Keratinocyte (primary cell): Measurements from ENCODE around the gene CLDN24.

Experiments
- CTCF ChIP-seq, 3 experiments: IDR thresholded peaks in 1 of 3; conservative IDR thresholded peaks in 1 of 3; optimal IDR thresholded peaks in 1 of 3; 2 replicates in 2 of 3; 3 replicates in 1 of 3; pipeline versions ENCODE3 to v1.5.1; 2011; ENCODE audit warnings: low read length in 3 of 3, mild to moderate bottlenecking in 3 of 3, moderate library complexity in 2 of 3, control low read depth in 1 of 3, inconsistent platforms in 1 of 3; ENCODE audit not compliant: insufficient read depth in 2 of 3; ENCODE audit errors: extremely low read depth in 1 of 3
- EZH2 ChIP-seq: IDR thresholded peaks from one replicate; pipeline ENCODE4 v1.6.1; 2012; ENCODE audit warnings: inconsistent platforms, mild to moderate bottlenecking, low read length, moderate library complexity

- TF ChIP-seq CTCF (optimal IDR thresholded peaks at IDR 0.05 in 1 of 3, IDR thresholded peaks at IDR 0.05 in 1 of 3, conservative IDR thresholded peaks at IDR 0.05 in 1 of 3; ENCODE audit: extremely low read depth in 1 of 3, insufficient read depth in 2 of 3, low read length in 3 of 3): no peak
- no peak for TF ChIP-seq EZH2
Observed at GRCh38 chr4:183276106-183276505, 46.1 kb downstream of the CLDN24 start.
